Spleen (tissue), 11 donors: ENCODE measurements around the gene MRPL14. TPM values are rescaled to one million over a fixed set of nuclear protein-coding genes. Genes with fewer than 3 reads are reported as not detected.

Experiments
- DNase-seq: peaks from one replicate; pipeline ENCODE4 v3.0.0-alpha.2; 2020
- H3K27ac ChIP-seq, 8 donors: fragments of 200-600 bp; sonication (generic) in 7 of 8; 1 replicate in 4 of 8; 2 replicates in 4 of 8; pipeline versions ENCODE4 v1.5.0 to v1.8.0; 2016 to 2021; ENCODE audit warnings: inconsistent platforms in 4 of 8, mild to moderate bottlenecking in 4 of 8, moderate library complexity in 1 of 8
- H3K27me3 ChIP-seq, 7 donors: fragments of 200-600 bp; sonication (generic) in 6 of 7; replicated peaks in 1 of 7; 1 replicate in 4 of 7; 2 replicates in 3 of 7; pipeline versions ENCODE4 v1.5.0 to v1.8.0; 2016 to 2021; ENCODE audit warnings: inconsistent platforms in 3 of 7, mild to moderate bottlenecking in 1 of 7
- H3K36me3 ChIP-seq, 6 donors: fragments of 200-600 bp; sonication (generic) in 5 of 6; 1 replicate in 4 of 6; 2 replicates in 2 of 6; pipeline versions ENCODE4 v1.5.0 to v1.8.0; 2016 to 2021; ENCODE audit warnings: inconsistent platforms in 2 of 6
- H3K4me1 ChIP-seq, 6 donors: fragments of 200-600 bp; sonication (generic) in 5 of 6; 1 replicate in 3 of 6; 2 replicates in 3 of 6; pipeline versions ENCODE4 v1.5.0 to v1.8.0; 2016 to 2021; ENCODE audit warnings: inconsistent platforms in 3 of 6
- H3K4me3 ChIP-seq, 8 donors: fragments of 200-600 bp; sonication (generic) in 7 of 8; 1 replicate in 4 of 8; 2 replicates in 4 of 8; pipeline versions ENCODE4 v1.5.0 to v1.8.0; 2016 to 2021; ENCODE audit warnings: inconsistent platforms in 4 of 8, mild to moderate bottlenecking in 4 of 8, moderate library complexity in 2 of 8
- H3K9me3 ChIP-seq, 8 donors: fragments of 200-600 bp; sonication (generic) in 7 of 8; 1 replicate in 4 of 8; 2 replicates in 4 of 8; pipeline versions ENCODE4 v1.5.0 to v1.8.0; 2016 to 2021; ENCODE audit warnings: inconsistent platforms in 4 of 8
- POLR2A ChIP-seq, 3 donors: fragments of 450-650 bp; IDR thresholded peaks; one replicate each; pipeline ENCODE4 v1.5.1; 2017; ENCODE audit warnings: antibody characterized with exemption in 3 of 3, mild to moderate bottlenecking in 1 of 3
- POLR2AphosphoS5 ChIP-seq, 3 donors: sonication (generic); formaldehyde crosslinking; IDR thresholded peaks; one replicate each; pipeline ENCODE4 v1.5.1; 2017; ENCODE audit warnings: antibody characterized with exemption in 3 of 3
- WGBS, 5 donors: extraction: QIAGEN DNeasy Blood & Tissue Kit in 3 of 5; methylation state at CpG; one replicate each; pipeline versions ENCODE4 v1.1.5 to v1.1.7; 2013 to 2018; 5-methylcytosine and 5-hydroxymethylcytosine counted together
- intact Hi-C: fragments of 100-400 bp; cut with DNase I; formaldehyde crosslinking; loops from one replicate; pipeline ENCODE4 v1.15.0; 2023; ENCODE audit warnings: low total_unique reads
- polyA plus RNA-seq, 3 donors: library from polyadenylated mRNA; stranded (reverse); fragments of 200-250 nt; gene quantifications; one replicate each; pipeline ENCODE4 v1.2.1, GENCODE V29; 2013
- total RNA-seq, 7 donors: library from RNA; depleted of rRNA in 3 of 7; stranded (reverse); fragments of >200 nt in 3 of 7; fragmentation: NEBNext Ultra II Directional in 4 of 7; extraction: Animal tissue kit (Norgen Biotek cat#: 25700) in 4 of 7; gene quantifications; one replicate each; pipeline versions ENCODE4 v1.1.0 to v1.2.1, GENCODE V29; 2016 to 2021
- TF ChIP-seq, protein P1 (sequence below), 11 experiments: fragments of 200-600 bp in 7 of 11; fragments of 450-650 bp in 4 of 11; sonication (generic) in 4 of 11; IDR thresholded peaks in 8 of 11; conservative IDR thresholded peaks in 3 of 11; 1 replicate in 7 of 11; 2 replicates in 4 of 11; pipeline versions ENCODE4 v1.4.0 to v1.8.0; 2016 to 2021; ENCODE audit warnings: antibody characterized with exemption in 11 of 11, inconsistent platforms in 4 of 11, mild to moderate bottlenecking in 1 of 11
- donor health status: healthy with polysubstance abuse.
- donor health status: DM: no; HTN: no; CAD: no; lungs with moderate emphysema.
- donor health status: DM: no; HTN: no; CAD: no.
- donor health status: Bipolar disorder and iron deficiency.
- donor health status: healthy.
- donor health status: DM: no; HTN: no; CAD: no.
- donor health status: DM: yes; HTN: yes; CAD: no.

The MRPL14 gene
- total and polyA plus RNA-seq, 10 donors, result 20.2 to 55.3 (median 27.3) TPM

DNA sequence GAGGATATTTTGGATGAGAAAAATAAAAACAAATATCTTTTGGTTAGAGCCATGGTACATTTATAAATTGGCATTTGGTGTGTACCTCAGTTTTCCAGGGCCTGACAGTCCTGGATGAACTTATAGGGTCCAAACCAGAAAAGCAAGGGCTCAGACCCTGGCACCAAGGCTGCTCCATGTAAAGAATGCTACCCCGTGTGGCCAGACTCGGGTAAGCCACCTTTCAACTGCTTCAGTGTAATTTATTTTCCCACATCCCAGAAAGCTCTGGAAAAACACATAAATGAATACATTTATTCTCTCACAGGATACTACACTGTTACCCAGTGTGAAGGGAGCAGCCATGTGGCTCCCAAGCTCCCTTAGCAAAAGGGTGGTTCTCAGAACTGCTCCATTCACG is 13.8 kb downstream of the MRPL14 start:
- no peak for DNase-seq
- Histone ChIP-seq H3K9me3 (no peaks in the 10 kb centered on the region), H3K36me3 (peaks cover 3 to 86% (median 46%) of the 10 kb centered on the region in 6 donors), H3K27ac (no peak overlapping the region), H3K27me3 (no peaks in the 10 kb centered on the region), H3K4me3 (no peak overlapping the region), H3K4me1 (peaks cover 0 to 25% (median 2%) of the 10 kb centered on the region in 6 donors)
- 66 to 78% (median 72%) methylated on average over 3 of the region's 3 CpGs for WGBS, 5 donors
- TF ChIP-seq, protein P1, sequence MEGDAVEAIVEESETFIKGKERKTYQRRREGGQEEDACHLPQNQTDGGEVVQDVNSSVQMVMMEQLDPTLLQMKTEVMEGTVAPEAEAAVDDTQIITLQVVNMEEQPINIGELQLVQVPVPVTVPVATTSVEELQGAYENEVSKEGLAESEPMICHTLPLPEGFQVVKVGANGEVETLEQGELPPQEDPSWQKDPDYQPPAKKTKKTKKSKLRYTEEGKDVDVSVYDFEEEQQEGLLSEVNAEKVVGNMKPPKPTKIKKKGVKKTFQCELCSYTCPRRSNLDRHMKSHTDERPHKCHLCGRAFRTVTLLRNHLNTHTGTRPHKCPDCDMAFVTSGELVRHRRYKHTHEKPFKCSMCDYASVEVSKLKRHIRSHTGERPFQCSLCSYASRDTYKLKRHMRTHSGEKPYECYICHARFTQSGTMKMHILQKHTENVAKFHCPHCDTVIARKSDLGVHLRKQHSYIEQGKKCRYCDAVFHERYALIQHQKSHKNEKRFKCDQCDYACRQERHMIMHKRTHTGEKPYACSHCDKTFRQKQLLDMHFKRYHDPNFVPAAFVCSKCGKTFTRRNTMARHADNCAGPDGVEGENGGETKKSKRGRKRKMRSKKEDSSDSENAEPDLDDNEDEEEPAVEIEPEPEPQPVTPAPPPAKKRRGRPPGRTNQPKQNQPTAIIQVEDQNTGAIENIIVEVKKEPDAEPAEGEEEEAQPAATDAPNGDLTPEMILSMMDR (IDR thresholded peaks at IDR 0.05 in 8 of 11, conservative IDR thresholded peaks at IDR 0.05 in 3 of 11), result peak in 1 of 11 experiments; percentile 9
- no peak for TF ChIP-seq POLR2A (IDR thresholded peaks at IDR 0.05)
- intact Hi-C loops, result no loop called here

DNA sequence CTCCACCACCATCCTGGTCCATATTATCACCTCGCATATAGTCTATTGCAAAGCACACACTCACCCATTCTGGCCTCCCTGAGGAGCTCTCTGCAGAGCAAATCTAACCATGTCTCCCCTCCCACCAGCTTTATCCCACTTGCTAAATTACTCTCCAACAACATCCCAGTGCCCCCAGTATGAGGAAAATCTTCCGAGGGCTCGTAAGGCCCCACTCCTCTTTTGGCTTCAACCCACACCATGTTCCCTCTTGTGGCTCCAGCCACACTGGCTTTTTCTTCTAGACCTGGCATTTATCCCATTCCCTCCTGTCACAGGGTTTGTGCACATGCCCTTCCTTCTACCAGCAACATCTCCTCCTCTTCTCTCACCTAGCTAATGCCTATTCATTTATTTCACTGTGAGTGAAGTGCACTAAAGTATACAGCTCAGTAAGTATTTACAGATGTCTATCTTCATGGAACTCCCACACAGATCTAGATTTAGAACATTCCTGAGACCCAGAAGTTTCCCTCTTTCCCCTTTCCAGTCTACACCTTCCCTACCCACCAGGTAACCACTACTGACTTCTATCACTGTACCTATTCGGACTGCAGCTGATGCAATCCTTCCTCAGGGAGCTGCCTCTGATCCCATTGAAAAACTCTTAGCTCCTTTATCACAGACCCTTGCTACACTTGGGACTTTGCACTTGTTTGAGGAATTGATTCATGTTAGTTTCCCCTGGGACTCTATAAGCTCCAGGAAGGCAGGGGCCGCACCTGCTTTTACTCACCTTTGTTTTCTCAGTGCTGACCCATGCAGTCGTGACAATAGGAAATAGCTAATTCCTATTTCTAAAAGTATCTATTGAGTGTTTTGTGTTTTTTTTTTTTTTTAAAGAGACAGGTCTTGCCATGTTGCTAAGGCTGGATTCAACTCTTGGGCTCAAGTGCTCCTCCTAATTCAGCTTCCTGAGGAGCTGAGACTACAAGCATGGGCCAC is 15.5 kb downstream of the MRPL14 start:
- H3K36me3 ChIP-seq, result peaks cover 3 to 99% (median 47%) of the 10 kb centered on the region in 6 donors
- H3K4me3 ChIP-seq, result no peak overlapping the region
- H3K27me3 ChIP-seq, result no peaks in the 10 kb centered on the region
- no peak overlapping the region for H3K27ac ChIP-seq
- peaks cover 0 to 17% (median 2%) of the 10 kb centered on the region in 6 donors for H3K4me1 ChIP-seq
- no peak for DNase-seq
- H3K9me3 ChIP-seq, result no peaks in the 10 kb centered on the region
- intact Hi-C loops, result no loop called here
- WGBS, 5 donors, result 69 to 88% (median 79%) methylated on average over 6 of the region's 6 CpGs
- TF ChIP-seq, protein P1 (IDR thresholded peaks at IDR 0.05 in 8 of 11, conservative IDR thresholded peaks at IDR 0.05 in 3 of 11), result no peak
- TF ChIP-seq POLR2AphosphoS5 (IDR thresholded peaks at IDR 0.05) (no peak), POLR2A (IDR thresholded peaks at IDR 0.05) (no peak)

DNA sequence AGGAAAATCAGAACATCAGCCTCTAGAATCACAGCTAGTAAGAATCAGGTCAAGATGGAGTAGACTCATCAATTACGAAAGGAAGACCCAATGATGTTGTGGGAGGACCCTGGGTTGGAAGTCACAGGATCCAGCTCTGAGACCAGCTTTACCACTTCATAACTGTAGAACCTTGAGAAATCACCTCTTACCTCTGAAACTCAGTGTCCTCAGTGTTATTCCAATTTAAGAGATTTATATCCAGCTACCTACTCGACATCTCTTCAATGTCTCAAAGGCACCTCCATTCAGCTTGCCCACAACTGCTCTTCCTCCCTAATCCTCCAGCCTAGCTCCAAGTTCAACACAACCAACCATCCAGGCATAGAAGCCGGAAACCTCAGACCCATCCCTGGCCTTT is 16.3 kb downstream of the MRPL14 start:
- TF ChIP-seq POLR2A (IDR thresholded peaks at IDR 0.05), result no peak
- WGBS, 5 donors, result 91 to 100% (median 95%) methylated on average over 3 of the region's 3 CpGs

DNA sequence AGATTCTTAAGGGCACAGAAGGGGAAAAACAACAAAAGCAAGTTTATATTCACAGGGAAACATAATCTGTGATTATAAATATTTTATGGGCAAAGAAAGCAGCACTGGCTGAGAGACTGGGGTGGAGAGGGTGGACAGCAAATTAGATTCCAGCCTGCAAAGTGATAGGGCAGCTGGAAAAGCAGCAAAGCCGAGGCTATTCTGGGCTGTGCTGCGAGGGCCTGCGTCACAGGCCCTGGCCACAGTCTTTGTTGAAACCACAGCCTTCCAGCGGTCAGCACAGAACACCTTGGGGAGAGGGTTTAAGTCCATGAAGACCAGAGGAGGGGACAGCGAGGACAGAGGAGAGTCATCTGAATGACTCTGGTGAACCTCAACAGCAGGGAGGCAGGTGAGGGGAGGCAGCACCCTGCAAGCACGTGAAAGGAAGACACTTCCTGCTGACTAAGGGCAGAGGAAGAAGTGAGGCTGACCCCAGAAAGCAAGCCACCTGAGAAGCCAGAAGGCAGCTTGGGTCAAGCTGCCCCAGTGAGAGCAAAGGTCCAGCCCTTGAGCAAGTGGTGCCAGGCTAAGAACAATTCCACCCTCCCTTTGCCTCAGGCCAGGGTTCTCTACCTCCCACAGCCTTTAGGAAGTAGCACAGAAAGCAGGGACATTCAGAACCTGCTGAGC is 17.1 kb downstream of the MRPL14 start:
- WGBS, 5 donors, result 68 to 92% (median 86%) methylated on average over 6 of the region's 6 CpGs
- Histone ChIP-seq H3K36me3 (peaks cover 3 to 100% (median 46%) of the 10 kb centered on the region in 6 donors), H3K9me3 (no peaks in the 10 kb centered on the region), H3K27me3 (no peaks in the 10 kb centered on the region), H3K4me3 (no peak overlapping the region), H3K4me1 (peaks cover 0 to 31% (median 10%) of the 10 kb centered on the region in 6 donors), H3K27ac (no peak overlapping the region)
- intact Hi-C loops, result no loop called here
- TF ChIP-seq, protein P1 (IDR thresholded peaks at IDR 0.05 in 8 of 11, conservative IDR thresholded peaks at IDR 0.05 in 3 of 11), result no peak
- TF ChIP-seq POLR2A (IDR thresholded peaks at IDR 0.05) (no peak), POLR2AphosphoS5 (IDR thresholded peaks at IDR 0.05) (no peak)
- DNase-seq, result no peak

More for the DNA sequence above, 16.3 kb downstream of the MRPL14 start:
- H3K36me3 ChIP-seq, result peaks cover 3 to 100% (median 47%) of the 10 kb centered on the region in 6 donors
- H3K27me3 ChIP-seq, result no peaks in the 10 kb centered on the region
- no peak overlapping the region for H3K27ac ChIP-seq
- intact Hi-C loops, result no loop called here
- no peak overlapping the region for H3K4me3 ChIP-seq
- peaks cover 0 to 22% (median 3%) of the 10 kb centered on the region in 6 donors for H3K4me1 ChIP-seq
- H3K9me3 ChIP-seq, result no peaks in the 10 kb centered on the region
- no peak for DNase-seq
